Measurements from ENCODE around the gene TMED9. TPM values are rescaled to one million over a fixed set of nuclear protein-coding genes. Genes with fewer than 3 reads are reported as not detected.
A peak's percentile ranks its signal among the peaks of the same experiment; 100 is the strongest.

TMED9 gene
- total RNA-seq, 6 donors from 2014 or later = 28.3 to 187 (median 110) TPM

GRCh38 chr5:177596775-177597238 is 4.8 kb downstream of the TMED9 start:
- Histone ChIP-seq H3K36me3 (peaks cover 28 to 39% (median 35%) of the 10 kb centered on the region in 4 donors), H3K4me3 (no peak overlapping the region), H3K27ac (no peak overlapping the region), H3K9me3 (no peaks in the 10 kb centered on the region), H3K27me3 (no peaks in the 10 kb centered on the region), H3K4me1 (peaks cover 17 to 38% (median 30%) of the 10 kb centered on the region in 4 donors)
- TF ChIP-seq EP300 (IDR thresholded peaks at IDR 0.05) (no peak), CTCF (IDR thresholded peaks at IDR 0.05) (no peak), POLR2A (IDR thresholded peaks at IDR 0.05) (no peak), POLR2AphosphoS5 (IDR thresholded peaks at IDR 0.05) (no peak)
- DNase-seq (peak in 1 of 2 donors; percentile 5), ATAC-seq (ENCODE audit: low FRiP score in 2 of 2) (no peak)
- WGBS, 2 donors = 74 to 90% methylated on average over 2 of the region's 2 CpGs

- H3K27me3 ChIP-seq = no peaks in the 10 kb centered on the region
- TF ChIP-seq CTCF (IDR thresholded peaks at IDR 0.05) (no peak), EP300 (IDR thresholded peaks at IDR 0.05) (no peak), POLR2AphosphoS5 (IDR thresholded peaks at IDR 0.05) (no peak), POLR2A (IDR thresholded peaks at IDR 0.05) (no peak)
- no peak overlapping the region for H3K27ac ChIP-seq
- peaks cover 9 to 26% (median 21%) of the 10 kb centered on the region in 4 donors for H3K4me1 ChIP-seq
- H3K4me3 ChIP-seq = no peak overlapping the region
- DNase-seq = no peak
- 35 to 38% methylated on average over 5 of the region's 5 CpGs for WGBS, 2 donors
- H3K36me3 ChIP-seq = peaks cover 27 to 36% (median 34%) of the 10 kb centered on the region in 4 donors
- no peak for ATAC-seq (ENCODE audit: low FRiP score in 2 of 2)
- no peaks in the 10 kb centered on the region for H3K9me3 ChIP-seq
These were observed 6.5 kb downstream of the TMED9 start for GRCh38 chr5:177598477-177598876.

- WGBS, 2 donors = 0 to 1% methylated on average over 41 to 65 of the region's 86 CpGs
- Histone ChIP-seq H3K36me3 (peaks cover 14 to 27% (median 23%) of the 10 kb centered on the region in 4 donors), H3K9me3 (no peaks in the 10 kb centered on the region), H3K4me1 (peaks cover 9 to 21% (median 18%) of the 10 kb centered on the region in 4 donors), H3K4me3 (peak within 1 kb of the TSS; percentile 86 to 95 (median 93)), H3K27me3 (no peaks in the 10 kb centered on the region), H3K27ac (peak within 1 kb of the TSS; percentile 81 to 91 (median 87))
- TF ChIP-seq CTCF (IDR thresholded peaks at IDR 0.05) = peak in 3 of 6 experiments; percentile 17 to 36 (median 33)
- peak in 3 of 4 donors; percentile 71 to 90 (median 83) for TF ChIP-seq POLR2A (IDR thresholded peaks at IDR 0.05)
- TF ChIP-seq POLR2AphosphoS5 (IDR thresholded peaks at IDR 0.05) = peak in 1 of 2 donors; percentile 54
- TF ChIP-seq EP300 (IDR thresholded peaks at IDR 0.05) = no peak
- ATAC-seq (ENCODE audit: low FRiP score in 2 of 2) (peak; percentile 93 to 98), DNase-seq (peak; percentile 87 to 98)
These were observed 7.9 kb downstream of the TMED9 start, which contains the start of gene B4GALT7 for GRCh38 chr5:177599731-177600507. Gene B4GALT7 (plus strand): TSS chr5:177600132. CDS start chr5:177600211, 79 bp downstream.

GRCh38 chr5:177600508-177601018 is 8.6 kb downstream of the TMED9 start:
- H3K4me3 ChIP-seq = peak overlapping the region; percentile 86 to 95 (median 93)
- peaks cover 7 to 21% (median 16%) of the 10 kb centered on the region in 4 donors for H3K36me3 ChIP-seq
- ATAC-seq (ENCODE audit: low FRiP score in 2 of 2) = no peak
- no peak for DNase-seq
- H3K4me1 ChIP-seq = peaks cover 9 to 21% (median 18%) of the 10 kb centered on the region in 4 donors
- no peaks in the 10 kb centered on the region for H3K27me3 ChIP-seq
- TF ChIP-seq EP300 (IDR thresholded peaks at IDR 0.05) = no peak
- TF ChIP-seq POLR2AphosphoS5 (IDR thresholded peaks at IDR 0.05) = no peak
- no peak for TF ChIP-seq POLR2A (IDR thresholded peaks at IDR 0.05)
- no peak for TF ChIP-seq CTCF (IDR thresholded peaks at IDR 0.05)
- WGBS, 2 donors = 5 to 6% methylated on average over 16 of the region's 16 CpGs
- H3K27ac ChIP-seq = peak overlapping the region; percentile 81 to 91 (median 87)
- H3K9me3 ChIP-seq = no peaks in the 10 kb centered on the region

Measured in upper lobe of left lung (tissue), 6 donors.